GM04503 (cell line): Measurements from ENCODE around the gene RPS6KA2.

Experiments
- DNase-seq: peaks from one replicate; pipeline ENCODE4 v3.0.0-alpha.2; 2012; ENCODE audit warnings: low read depth

The RPS6KA2 gene

GRCh38 chr6:166615059-166615770 lies 11.8 kb downstream of the RPS6KA2 start:
- DNase-seq, result no peak

- no peak for DNase-seq
Measured at GRCh38 chr6:166614589-166614988, 12.5 kb downstream of the RPS6KA2 start.

GRCh38 chr6:166614171-166614583 lies 12.9 kb downstream of the RPS6KA2 start:
- DNase-seq, result no peak

- DNase-seq, result no peak
Measured at GRCh38 chr6:166613027-166613426, 14.0 kb downstream of the RPS6KA2 start.

- no peak for DNase-seq
Measured at GRCh38 chr6:166612471-166612881, 14.6 kb downstream of the RPS6KA2 start.

GRCh38 chr6:166611631-166612030 lies 15.4 kb downstream of the RPS6KA2 start:
- DNase-seq, result no peak

- DNase-seq, result no peak
Measured at GRCh38 chr6:166610069-166610468, 17.0 kb downstream of the RPS6KA2 start.

- no peak for DNase-seq
Measured at GRCh38 chr6:166608774-166609173, 18.3 kb downstream of the RPS6KA2 start.

- DNase-seq, result no peak
Measured at GRCh38 chr6:166605752-166606151, 21.3 kb downstream of the RPS6KA2 start.

GRCh38 chr6:166604911-166605310 lies 22.1 kb downstream of the RPS6KA2 start:
- DNase-seq, result no peak

GRCh38 chr6:166604328-166604727 lies 22.7 kb downstream of the RPS6KA2 start:
- no peak for DNase-seq

- no peak for DNase-seq
Measured at GRCh38 chr6:166603043-166603690, 23.9 kb downstream of the RPS6KA2 start.

GRCh38 chr6:166601956-166602355 lies 25.1 kb downstream of the RPS6KA2 start:
- DNase-seq, result no peak

GRCh38 chr6:166600931-166601330 lies 26.1 kb downstream of the RPS6KA2 start:
- no peak for DNase-seq

- no peak for DNase-seq
Measured at GRCh38 chr6:166599205-166599604, 27.8 kb downstream of the RPS6KA2 start.

GRCh38 chr6:166598441-166599138 lies 28.5 kb downstream of the RPS6KA2 start:
- peak; percentile 92 for DNase-seq

- no peak for DNase-seq
Measured at GRCh38 chr6:166597711-166598440, 29.2 kb downstream of the RPS6KA2 start.

GRCh38 chr6:166596776-166597507 lies 30.1 kb downstream of the RPS6KA2 start:
- no peak for DNase-seq

GRCh38 chr6:166595949-166596348 lies 31.1 kb downstream of the RPS6KA2 start:
- no peak for DNase-seq

GRCh38 chr6:166595061-166595780 lies 31.8 kb downstream of the RPS6KA2 start:
- peak; percentile 84 for DNase-seq

- no peak for DNase-seq
Measured at GRCh38 chr6:166592821-166593220, 34.2 kb downstream of the RPS6KA2 start.
